ENCODE data around the gene CD300C.
"Not testable (repeated sequence)": the region's sequence is repeated elsewhere in the genome, so short reads cannot be mapped to it uniquely, and the experiment has no call there.

Gene CD300C

DNA sequence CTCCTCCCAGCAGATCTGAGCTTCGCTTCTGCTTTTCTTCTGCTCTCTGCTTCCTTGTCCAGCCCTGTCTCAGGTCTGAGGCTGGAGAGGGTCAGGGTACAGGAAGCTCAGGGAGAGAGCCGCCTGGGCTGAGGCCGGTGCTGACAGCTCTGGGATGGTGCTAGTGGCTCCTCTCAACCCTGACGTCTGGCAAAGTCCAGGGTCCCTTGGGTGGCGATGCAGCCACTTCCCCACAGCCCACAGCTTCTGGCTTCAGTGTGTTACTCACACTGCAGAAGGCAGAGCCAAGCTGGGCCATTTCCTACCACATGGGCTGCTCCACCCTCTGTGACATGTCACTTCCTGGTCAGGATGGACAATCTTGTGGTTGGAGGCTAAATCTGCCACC lies at the start of gene CD300C:
CD300C (minus strand) TSS at position 273 of the 388 bp plus-strand sequence. CDS start 333 bp downstream, outside the sequence.
- DNase-seq, result peak; percentile 17

- no peak for DNase-seq
Measured at GRCh38 chr17:74595037-74595750, 49.3 kb upstream of the CD300C start.

GRCh38 chr17:74592087-74592990 lies 46.4 kb upstream of the CD300C start, which contains the start of gene CD300LD:
Gene CD300LD (minus strand): TSS chr17:74592283. CDS start chr17:74592202, 81 bp downstream.
- no peak for DNase-seq

GRCh38 chr17:74591503-74591902 lies 45.6 kb upstream of the CD300C start:
- no peak for DNase-seq

DNA sequence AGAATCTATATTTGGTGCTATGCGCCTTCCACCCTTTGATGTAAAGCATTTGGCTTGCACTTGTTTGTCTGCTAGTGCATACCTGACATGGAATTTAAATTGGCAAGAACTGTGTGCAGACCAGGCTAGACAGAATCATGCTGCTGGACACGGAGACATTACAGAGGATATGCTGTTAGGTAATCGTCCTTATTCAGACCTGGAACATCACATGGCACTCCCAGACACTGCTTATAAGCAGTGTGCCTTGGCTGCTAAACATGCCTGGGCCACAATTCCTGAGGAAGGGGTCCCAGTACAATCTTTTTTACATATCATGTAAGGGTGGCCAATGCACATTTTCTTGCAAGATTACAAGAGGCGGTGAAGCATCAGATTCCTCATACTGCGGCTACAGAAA lies 39.8 kb upstream of the CD300C start:
- no peak for DNase-seq

- DNase-seq, result no peak
Measured at GRCh38 chr17:74584292-74585060, 38.6 kb upstream of the CD300C start.

- DNase-seq, result no peak
Measured at GRCh38 chr17:74582633-74583032, 36.7 kb upstream of the CD300C start.

DNA sequence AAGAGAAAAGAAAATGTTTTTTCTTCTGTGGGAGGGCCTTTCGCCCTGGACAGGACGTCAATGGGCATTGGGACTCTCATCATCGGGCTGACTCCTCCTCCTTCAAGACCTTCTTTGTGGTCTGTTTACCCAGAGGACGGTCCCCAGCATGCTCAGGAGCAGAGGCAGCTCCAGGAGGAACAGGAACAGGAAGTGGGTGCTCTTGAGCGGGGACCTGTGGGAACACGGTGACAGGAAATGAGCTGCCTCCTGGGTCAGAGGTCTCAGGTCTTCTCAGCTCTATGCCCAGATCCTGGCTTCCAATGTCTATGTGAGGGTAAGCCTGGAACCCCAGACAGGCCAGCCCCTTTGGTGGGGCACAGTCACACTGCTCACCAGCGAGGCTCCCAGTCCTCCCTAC lies 34.0 kb upstream of the CD300C start:
- DNase-seq, result no peak

DNA sequence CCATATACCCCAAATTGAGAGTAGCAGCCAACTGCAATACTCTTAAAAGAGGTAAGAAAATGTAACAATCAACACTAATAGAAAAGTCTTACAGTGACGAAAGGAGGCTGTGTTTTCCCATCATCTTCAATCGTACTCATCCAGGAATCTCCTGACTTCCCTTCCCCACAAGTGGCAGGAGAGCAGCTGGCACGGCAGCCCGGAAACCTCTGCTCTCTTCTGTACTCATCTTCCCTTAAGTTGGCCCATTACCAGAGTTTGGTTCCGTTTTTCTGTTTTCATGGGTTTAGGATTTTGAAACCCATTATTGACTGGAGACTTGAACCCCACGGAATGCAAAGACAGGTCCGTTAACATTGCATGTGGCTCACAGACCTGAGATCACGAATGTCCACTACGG lies 33.1 kb upstream of the CD300C start:
- no peak for DNase-seq

DNA sequence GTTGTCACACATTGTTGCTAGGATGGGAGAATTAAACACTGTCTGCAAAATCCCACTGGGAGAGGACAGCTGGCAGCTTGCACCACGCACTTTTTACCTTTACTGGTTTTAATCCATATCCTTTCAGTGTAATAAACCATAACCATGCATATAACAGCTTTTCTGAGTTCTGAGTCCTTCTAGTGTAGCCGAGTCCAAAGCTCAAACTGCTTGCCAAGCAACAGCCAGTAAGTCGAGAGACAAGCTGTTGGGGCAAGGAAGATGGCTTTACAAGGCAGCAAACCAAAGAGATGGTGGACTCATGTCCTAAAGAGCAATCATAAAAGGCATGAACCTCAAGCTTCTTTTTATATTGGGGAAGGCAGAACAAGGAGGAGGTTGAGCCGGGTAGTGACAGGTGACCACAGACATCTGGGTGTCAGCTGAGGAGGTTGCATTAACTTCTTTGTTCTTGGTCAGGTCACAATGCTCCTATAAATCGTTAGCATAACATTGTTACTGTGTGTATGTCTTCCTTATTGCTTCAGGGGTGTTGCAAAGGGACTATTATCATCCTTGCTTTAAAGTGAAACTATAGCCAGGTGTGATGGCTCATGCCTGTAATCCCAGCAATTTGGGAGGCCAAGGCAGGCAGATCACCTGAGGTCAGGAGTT lies 28.7 kb upstream of the CD300C start:
- DNase-seq, result no peak

DNA sequence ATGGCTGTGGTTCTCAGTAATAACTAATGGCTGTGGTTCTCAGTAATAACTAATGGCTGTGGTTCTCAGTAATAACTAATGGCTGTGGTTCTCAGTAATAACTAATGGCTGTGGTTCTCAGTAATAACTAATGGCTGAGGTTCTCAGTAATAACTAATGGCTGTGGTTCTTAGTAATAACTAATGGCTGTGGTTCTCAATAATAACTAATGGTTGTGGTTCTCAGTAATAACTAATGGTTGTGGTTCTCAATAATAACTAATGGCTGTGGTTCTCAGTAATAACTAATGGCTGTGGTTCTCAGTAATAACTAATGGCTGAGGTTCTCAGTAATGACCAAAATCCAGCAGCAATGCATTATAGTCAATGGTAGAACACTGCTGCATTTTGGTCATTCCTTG lies 27.7 kb upstream of the CD300C start:
- DNase-seq, result not testable (repeated sequence)

DNA sequence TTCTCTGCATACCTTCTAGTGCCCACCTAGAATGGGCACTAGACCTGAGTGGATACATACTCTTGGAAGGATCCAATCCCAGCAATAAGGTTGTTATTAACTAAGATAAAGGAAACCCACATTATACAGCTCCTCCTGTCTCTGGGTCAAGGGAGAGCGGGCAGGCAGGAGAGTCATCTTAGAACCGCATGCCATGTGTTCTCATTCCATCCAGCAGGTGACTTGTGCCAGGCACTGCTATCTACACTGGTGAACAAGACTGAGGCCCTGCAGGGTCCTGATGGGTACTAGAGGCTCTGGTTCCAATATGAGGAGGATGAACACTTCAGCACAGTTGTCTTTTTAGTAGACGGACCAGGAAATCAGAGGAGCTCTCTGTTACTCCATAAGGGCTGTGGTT lies 27.3 kb upstream of the CD300C start:
- no peak for DNase-seq

GRCh38 chr17:74571621-74572270 lies 25.8 kb upstream of the CD300C start:
- DNase-seq, result no peak

GRCh38 chr17:74569020-74570003 lies 23.4 kb upstream of the CD300C start:
- DNase-seq, result peak; percentile 75

DNA sequence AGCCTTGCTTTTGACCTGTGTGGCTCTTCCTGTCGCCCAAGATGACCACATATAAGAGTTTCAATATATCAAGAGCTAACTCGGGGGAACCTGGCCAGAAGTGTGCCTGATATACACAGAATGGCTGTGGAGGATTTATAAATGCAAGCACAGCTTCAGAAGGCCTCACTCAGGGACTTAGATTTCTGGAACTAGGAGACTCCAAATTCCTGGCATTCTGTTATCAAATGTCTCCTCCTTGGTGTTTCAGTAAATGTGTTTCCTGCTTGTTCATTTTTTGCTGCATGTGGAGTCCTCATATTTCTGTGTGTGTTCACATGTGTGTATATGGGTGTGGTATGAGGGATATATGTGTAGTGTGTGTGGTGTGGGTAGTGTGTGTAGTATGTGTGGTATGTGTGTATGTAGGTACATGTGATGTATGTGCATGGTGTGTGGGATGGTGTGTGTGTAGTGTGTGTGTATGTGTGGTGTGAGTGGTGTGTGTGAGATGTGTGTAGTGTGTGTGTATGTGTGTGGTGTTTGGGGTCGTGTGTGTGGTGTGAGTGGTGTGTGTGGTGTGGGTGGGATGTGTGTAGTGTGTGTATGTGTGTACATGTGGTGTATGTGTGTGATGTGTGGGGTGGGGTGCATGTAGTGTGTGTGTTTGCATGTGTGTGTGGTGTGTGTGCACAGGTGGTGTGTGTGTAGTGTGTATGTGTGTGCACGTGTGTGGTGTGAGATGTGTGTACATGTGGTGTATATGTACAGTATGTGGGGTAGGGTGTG lies 22.4 kb upstream of the CD300C start:
- no peak for DNase-seq

DNA sequence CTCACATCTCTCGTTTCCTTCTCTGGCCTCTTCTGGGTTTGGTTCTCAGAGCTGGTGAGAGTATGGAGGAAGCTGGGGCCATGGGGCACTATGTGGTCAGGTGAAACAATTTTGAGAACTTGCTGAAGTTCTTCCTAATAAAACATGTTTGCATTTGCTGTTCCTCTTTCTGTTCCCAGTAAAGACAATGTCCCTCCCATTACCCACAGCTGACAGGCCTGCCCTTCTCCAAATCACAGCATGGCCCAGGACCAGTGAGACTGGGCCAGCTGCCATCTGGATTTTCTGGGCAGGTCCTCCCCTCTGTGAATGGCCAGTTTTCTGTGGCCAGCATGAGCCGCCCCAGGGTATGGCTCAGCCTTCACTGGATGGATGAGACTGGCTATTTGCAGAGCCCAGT lies 21.5 kb upstream of the CD300C start, which contains the start of gene CD300H:
CD300H (minus strand) TSS at position 113 of the 400 bp plus-strand sequence.
- no peak for DNase-seq

DNA sequence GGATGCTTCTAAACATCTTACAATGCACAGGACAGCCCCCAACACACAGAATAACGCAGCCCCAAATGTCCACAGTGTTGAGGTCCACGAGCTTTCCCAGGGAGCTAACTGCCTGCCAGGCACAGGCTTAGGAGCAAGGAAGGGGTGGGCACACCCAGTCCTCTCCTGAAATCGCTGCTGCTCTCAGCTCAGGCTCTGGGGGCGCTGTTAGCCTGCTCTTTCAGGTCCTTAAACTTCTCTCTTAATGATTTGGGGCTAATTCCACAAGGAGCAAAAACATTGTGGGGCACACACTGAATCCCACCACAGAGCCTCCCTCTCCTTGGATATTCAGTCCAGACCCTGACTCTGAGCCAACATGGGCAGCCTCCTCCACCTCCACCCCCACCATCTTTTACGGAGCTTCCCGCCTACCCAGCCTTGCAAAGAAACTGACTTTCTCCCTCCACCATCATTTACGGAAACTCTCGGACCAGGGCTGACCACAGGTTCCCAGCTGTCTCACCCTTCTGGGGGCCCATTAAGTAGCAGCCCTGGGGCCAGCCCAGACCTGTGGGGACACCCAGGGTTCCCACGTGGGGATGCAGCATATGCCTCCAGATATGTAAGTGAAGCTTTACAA lies 20.3 kb upstream of the CD300C start:
- DNase-seq, result peak; percentile 57

GRCh38 chr17:74565126-74565525 lies 19.2 kb upstream of the CD300C start:
- DNase-seq, result no peak

GRCh38 chr17:74563358-74563757 lies 17.4 kb upstream of the CD300C start:
- no peak for DNase-seq
